Ramos (cell line): ENCODE measurements around the gene RHBDL2.
"Not testable (repeated sequence)": the region's sequence is repeated elsewhere in the genome, so short reads cannot be mapped to it uniquely, and the experiment has no call there.

Experiments used
- in situ Hi-C: fragments of 300-500 bp; cut with MboI; formaldehyde crosslinking; loops from one replicate; pipeline ENCODE4 v1.14.3; 2022; ENCODE audit warnings: low sequenced_read_pairs; ENCODE audit not compliant: unreplicated experiment

RHBDL2 gene

GRCh38 chr1:38888423-38889333 is 53.0 kb downstream of the RHBDL2 start:
- in situ Hi-C loops = no loop called here

GRCh38 chr1:38885092-38885491 is 56.5 kb downstream of the RHBDL2 start:
- in situ Hi-C loops = no loop called here

GRCh38 chr1:38881487-38881886 is 60.1 kb downstream of the RHBDL2 start, which contains the start of gene GJA9:
TSS of gene GJA9 (minus strand) at chr1:38881587. CDS start at chr1:38876098, 5,489 bp downstream.
- in situ Hi-C loops = no loop called here

- in situ Hi-C loops = no loop called here
Observed at GRCh38 chr1:38875811-38876210, 65.8 kb downstream of the RHBDL2 start.

GRCh38 chr1:38873027-38873969 is 68.3 kb downstream of the RHBDL2 start, which contains the start of gene MYCBP:
TSS of gene MYCBP (minus strand) at chr1:38873348. CDS start at chr1:38873305, 43 bp downstream.
- in situ Hi-C loops = no loop called here

- in situ Hi-C loops = no loop called here
Observed at GRCh38 chr1:38872401-38873026, 69.1 kb downstream of the RHBDL2 start.

- in situ Hi-C loops = no loop called here
Observed at GRCh38 chr1:38870996-38871395, 70.6 kb downstream of the RHBDL2 start.

- in situ Hi-C loops = no loop called here
Observed at GRCh38 chr1:38867208-38867607, 74.4 kb downstream of the RHBDL2 start.

- in situ Hi-C loops = no loop called here
Observed at GRCh38 chr1:38865112-38865715, 76.4 kb downstream of the RHBDL2 start.

- in situ Hi-C loops = no loop called here
Observed at GRCh38 chr1:38860454-38860795, 81.2 kb downstream of the RHBDL2 start.

GRCh38 chr1:38859561-38860453 is 81.8 kb downstream of the RHBDL2 start, which contains the start of gene RRAGC:
TSS of gene RRAGC (minus strand) at chr1:38859772. CDS start at chr1:38859646, 126 bp downstream.
- in situ Hi-C loops = no loop called here

- in situ Hi-C loops = no loop called here
Observed at GRCh38 chr1:38858833-38859560, 82.6 kb downstream of the RHBDL2 start.

GRCh38 chr1:38852780-38853179 is 88.8 kb downstream of the RHBDL2 start:
- in situ Hi-C loops = no loop called here

GRCh38 chr1:38848071-38848470 is 93.6 kb downstream of the RHBDL2 start:
- in situ Hi-C loops = no loop called here

- in situ Hi-C loops = no loop called here
Observed at GRCh38 chr1:38846210-38846609, 95.4 kb downstream of the RHBDL2 start.

GRCh38 chr1:38845088-38845487 is 96.5 kb downstream of the RHBDL2 start:
- in situ Hi-C loops = not testable (repeated sequence)

- in situ Hi-C loops = no loop called here
Observed at GRCh38 chr1:38840281-38840680, 101.3 kb downstream of the RHBDL2 start.

- in situ Hi-C loops = no loop called here
Observed at GRCh38 chr1:38839363-38839762, 102.3 kb downstream of the RHBDL2 start.
